ENCODE data around the gene CAMK1G. TPM values are rescaled to one million over a fixed set of nuclear protein-coding genes. Genes with fewer than 3 reads are reported as not detected.

CAMK1G gene
- polyA plus RNA-seq, 1 donor (not counting 4 experiments of a cell fraction or from before 2014, with no cell fraction given) = not detected

GRCh38 chr1:209661071-209661470 lies 77.6 kb downstream of the CAMK1G start:
- H3K27ac ChIP-seq (ENCODE audit: control insufficient read depth, insufficient read depth, low read length) = no peak overlapping the region
- H3K9me3 ChIP-seq (ENCODE audit: control insufficient read depth, low read depth, low read length) = no peaks in the 10 kb centered on the region
- H3K36me3 ChIP-seq (ENCODE audit: control insufficient read depth in 2 of 2, extremely low read depth in 1 of 2, insufficient read depth in 2 of 2, low read length in 2 of 2) = no peaks in the 10 kb centered on the region
- dilution Hi-C loops (cut with MboI; ENCODE audit: extremely low pct_ligation_motif_present, low sequenced_read_pairs) = no loop called here
- H3K4me3 ChIP-seq (ENCODE audit: control insufficient read depth in 2 of 3, extremely low read depth in 1 of 3, insufficient read depth in 2 of 3, low read depth in 1 of 3, low read length in 3 of 3) = no peak overlapping the region
- TF ChIP-seq EZH2 (IDR thresholded peaks at IDR 0.05; ENCODE audit: low read length) = no peak
- FAIRE-seq = no peak
- no peaks in the 10 kb centered on the region for H3K79me2 ChIP-seq (ENCODE audit: control insufficient read depth, insufficient read depth, low read length)
- no peaks in the 10 kb centered on the region for H3K27me3 ChIP-seq (ENCODE audit: control insufficient read depth, extremely low read depth, insufficient read depth, low read length)
- peaks cover 38% of the 10 kb centered on the region for H3K4me1 ChIP-seq (ENCODE audit: control insufficient read depth, extremely low read depth, insufficient read depth, low read length)
- no peak for DNase-seq (ENCODE audit: low read depth, low spot score)
- no peak overlapping the region for H2AFZ ChIP-seq (ENCODE audit: control insufficient read depth, low read length)
- no peak overlapping the region for H3K4me2 ChIP-seq (ENCODE audit: control insufficient read depth, extremely low read depth, insufficient read depth, low read depth, low read length)
- no peaks in the 10 kb centered on the region for H4K20me1 ChIP-seq (ENCODE audit: control insufficient read depth, extremely low read depth, insufficient read depth, low read length)
- H3K9ac ChIP-seq (ENCODE audit: control insufficient read depth, extremely low read depth, insufficient read depth, low read length) = no peak overlapping the region
- H3K9me1 ChIP-seq (ENCODE audit: control insufficient read depth, extremely low read depth, insufficient read depth, low read length) = no peaks in the 10 kb centered on the region

DNA sequence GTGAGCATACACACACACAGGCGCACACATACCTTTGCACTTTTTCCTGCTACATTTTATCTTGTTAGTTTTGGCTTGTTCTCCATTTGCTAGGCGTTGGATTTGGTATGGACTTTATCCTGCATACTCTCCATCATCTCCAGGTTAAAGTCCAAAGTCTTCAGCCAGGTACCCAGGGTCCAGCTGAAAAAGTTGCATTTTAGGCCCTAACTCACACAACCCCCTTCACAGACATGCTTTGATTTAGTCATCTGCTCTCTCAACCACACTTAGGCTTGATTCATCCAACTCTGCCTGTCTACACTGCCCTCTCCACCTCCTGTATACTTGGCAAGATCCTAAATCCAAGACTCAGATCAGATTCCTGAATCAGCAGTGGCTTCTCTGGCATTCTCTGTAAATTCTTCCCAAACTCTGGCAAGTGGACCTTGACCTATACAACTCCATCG lies 79.4 kb downstream of the CAMK1G start:
- H3K4me1 ChIP-seq (ENCODE audit: control insufficient read depth, extremely low read depth, insufficient read depth, low read length) = peaks cover 20% of the 10 kb centered on the region
- DNase-seq (ENCODE audit: low read depth, low spot score) (no peak), FAIRE-seq (peak; percentile 43)
- H3K4me3 ChIP-seq (ENCODE audit: control insufficient read depth in 2 of 3, extremely low read depth in 1 of 3, insufficient read depth in 2 of 3, low read depth in 1 of 3, low read length in 3 of 3) = no peak overlapping the region
- no peak overlapping the region for H3K9ac ChIP-seq (ENCODE audit: control insufficient read depth, extremely low read depth, insufficient read depth, low read length)
- no peaks in the 10 kb centered on the region for H3K9me1 ChIP-seq (ENCODE audit: control insufficient read depth, extremely low read depth, insufficient read depth, low read length)
- no peak overlapping the region for H2AFZ ChIP-seq (ENCODE audit: control insufficient read depth, low read length)
- dilution Hi-C loops (cut with MboI; ENCODE audit: extremely low pct_ligation_motif_present, low sequenced_read_pairs) = no loop called here
- no peak overlapping the region for H3K27ac ChIP-seq (ENCODE audit: control insufficient read depth, insufficient read depth, low read length)
- no peaks in the 10 kb centered on the region for H4K20me1 ChIP-seq (ENCODE audit: control insufficient read depth, extremely low read depth, insufficient read depth, low read length)
- H3K4me2 ChIP-seq (ENCODE audit: control insufficient read depth, extremely low read depth, insufficient read depth, low read depth, low read length) = no peak overlapping the region
- no peak for TF ChIP-seq EZH2 (IDR thresholded peaks at IDR 0.05; ENCODE audit: low read length)
- TF ChIP-seq, protein P1, sequence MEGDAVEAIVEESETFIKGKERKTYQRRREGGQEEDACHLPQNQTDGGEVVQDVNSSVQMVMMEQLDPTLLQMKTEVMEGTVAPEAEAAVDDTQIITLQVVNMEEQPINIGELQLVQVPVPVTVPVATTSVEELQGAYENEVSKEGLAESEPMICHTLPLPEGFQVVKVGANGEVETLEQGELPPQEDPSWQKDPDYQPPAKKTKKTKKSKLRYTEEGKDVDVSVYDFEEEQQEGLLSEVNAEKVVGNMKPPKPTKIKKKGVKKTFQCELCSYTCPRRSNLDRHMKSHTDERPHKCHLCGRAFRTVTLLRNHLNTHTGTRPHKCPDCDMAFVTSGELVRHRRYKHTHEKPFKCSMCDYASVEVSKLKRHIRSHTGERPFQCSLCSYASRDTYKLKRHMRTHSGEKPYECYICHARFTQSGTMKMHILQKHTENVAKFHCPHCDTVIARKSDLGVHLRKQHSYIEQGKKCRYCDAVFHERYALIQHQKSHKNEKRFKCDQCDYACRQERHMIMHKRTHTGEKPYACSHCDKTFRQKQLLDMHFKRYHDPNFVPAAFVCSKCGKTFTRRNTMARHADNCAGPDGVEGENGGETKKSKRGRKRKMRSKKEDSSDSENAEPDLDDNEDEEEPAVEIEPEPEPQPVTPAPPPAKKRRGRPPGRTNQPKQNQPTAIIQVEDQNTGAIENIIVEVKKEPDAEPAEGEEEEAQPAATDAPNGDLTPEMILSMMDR (optimal IDR thresholded peaks at IDR 0.05 in 1 of 3, IDR thresholded peaks at IDR 0.05 in 1 of 3, conservative IDR thresholded peaks at IDR 0.05 in 1 of 3; ENCODE audit: extremely low read depth in 1 of 3, insufficient read depth in 2 of 3, low read length in 3 of 3) = no peak
- H3K79me2 ChIP-seq (ENCODE audit: control insufficient read depth, insufficient read depth, low read length) = no peaks in the 10 kb centered on the region
- no peaks in the 10 kb centered on the region for H3K9me3 ChIP-seq (ENCODE audit: control insufficient read depth, low read depth, low read length)
- no peaks in the 10 kb centered on the region for H3K27me3 ChIP-seq (ENCODE audit: control insufficient read depth, extremely low read depth, insufficient read depth, low read length)
- H3K36me3 ChIP-seq (ENCODE audit: control insufficient read depth in 2 of 2, extremely low read depth in 1 of 2, insufficient read depth in 2 of 2, low read length in 2 of 2) = no peaks in the 10 kb centered on the region

Other genes with a start within 250 kb of the CAMK1G start
- gene LAMB3, start 68.7 kb downstream of the CAMK1G start, polyA plus RNA-seq = 659 to 1,206 TPM (median 953 TPM) in 3 replicates
- 31.1 to 60.5 TPM (median 46.2 TPM) in 3 replicates for gene G0S2, start 91.7 kb downstream of the CAMK1G start, polyA plus RNA-seq
- 2.7 to 7.4 TPM (median 3.4 TPM) in 3 replicates for gene HSD11B1, start 121.1 kb downstream of the CAMK1G start, polyA plus RNA-seq
- 0.08 to 0.16 TPM in 2 of 3 replicates, not detected in the other for gene TRAF3IP3, start 172.3 kb downstream of the CAMK1G start, polyA plus RNA-seq
- 48.0 to 65.6 TPM (median 58.1 TPM) in 3 replicates for gene C1orf74, start 200.8 kb downstream of the CAMK1G start, polyA plus RNA-seq
- gene IRF6, start 222.4 kb downstream of the CAMK1G start, polyA plus RNA-seq = 467 to 800 TPM (median 476 TPM) in 3 replicates
- 12.3 to 13.3 TPM (median 12.4 TPM) in 3 replicates for gene UTP25, start 244.3 kb downstream of the CAMK1G start, polyA plus RNA-seq